ENCODE data around the gene CUX1.
"Not testable (repeated sequence)": the region's sequence is repeated elsewhere in the genome, so short reads cannot be mapped to it uniquely, and the experiment has no call there.

Gene CUX1

GRCh38 chr7:101917566-101917965, 100.1 kb downstream of the CUX1 start:
- no peak for DNase-seq (ENCODE audit: low read depth)

- no peak for DNase-seq (ENCODE audit: low read depth)
These were observed 101.0 kb downstream of the CUX1 start for GRCh38 chr7:101918426-101918825.

DNA sequence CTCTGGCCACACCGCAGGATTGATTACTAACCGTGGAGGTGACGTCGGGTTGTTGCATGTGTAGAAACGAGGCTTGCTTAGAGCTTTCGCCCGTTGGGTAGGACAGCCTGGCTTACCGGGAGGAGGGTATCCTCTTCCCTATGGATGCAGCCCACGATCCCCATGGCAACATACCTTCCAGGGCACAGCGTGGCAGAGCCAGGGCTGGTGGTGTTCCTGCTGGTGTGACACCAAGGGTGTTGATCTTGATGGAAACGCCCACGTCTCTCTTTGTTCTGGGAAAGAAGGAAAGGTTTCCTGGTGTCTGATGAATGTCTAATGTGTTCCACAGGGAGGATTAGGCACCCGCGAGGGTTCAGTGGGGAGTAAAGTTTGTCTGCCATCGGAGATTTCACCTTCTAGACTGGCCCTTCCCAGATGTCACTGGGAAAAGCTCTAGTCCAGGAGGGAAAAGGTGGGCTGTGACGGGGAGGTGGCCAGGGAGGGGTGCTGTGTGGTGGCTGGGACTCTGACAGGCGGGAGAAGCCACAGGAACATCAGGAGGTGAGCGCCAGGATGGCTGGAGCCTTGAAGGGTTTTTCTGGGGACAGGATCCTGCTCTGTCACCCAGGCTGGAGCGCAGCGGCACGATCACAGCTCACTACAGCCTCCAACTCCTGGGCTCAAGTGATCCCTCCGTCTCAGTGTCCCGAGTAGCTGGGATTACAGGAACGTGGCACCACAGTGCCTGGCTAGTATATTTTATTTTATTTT, 102.1 kb downstream of the CUX1 start:
- DNase-seq (ENCODE audit: low read depth): no peak

- no peak for DNase-seq (ENCODE audit: low read depth)
These were observed 103.6 kb downstream of the CUX1 start for GRCh38 chr7:101921061-101921460.

DNA sequence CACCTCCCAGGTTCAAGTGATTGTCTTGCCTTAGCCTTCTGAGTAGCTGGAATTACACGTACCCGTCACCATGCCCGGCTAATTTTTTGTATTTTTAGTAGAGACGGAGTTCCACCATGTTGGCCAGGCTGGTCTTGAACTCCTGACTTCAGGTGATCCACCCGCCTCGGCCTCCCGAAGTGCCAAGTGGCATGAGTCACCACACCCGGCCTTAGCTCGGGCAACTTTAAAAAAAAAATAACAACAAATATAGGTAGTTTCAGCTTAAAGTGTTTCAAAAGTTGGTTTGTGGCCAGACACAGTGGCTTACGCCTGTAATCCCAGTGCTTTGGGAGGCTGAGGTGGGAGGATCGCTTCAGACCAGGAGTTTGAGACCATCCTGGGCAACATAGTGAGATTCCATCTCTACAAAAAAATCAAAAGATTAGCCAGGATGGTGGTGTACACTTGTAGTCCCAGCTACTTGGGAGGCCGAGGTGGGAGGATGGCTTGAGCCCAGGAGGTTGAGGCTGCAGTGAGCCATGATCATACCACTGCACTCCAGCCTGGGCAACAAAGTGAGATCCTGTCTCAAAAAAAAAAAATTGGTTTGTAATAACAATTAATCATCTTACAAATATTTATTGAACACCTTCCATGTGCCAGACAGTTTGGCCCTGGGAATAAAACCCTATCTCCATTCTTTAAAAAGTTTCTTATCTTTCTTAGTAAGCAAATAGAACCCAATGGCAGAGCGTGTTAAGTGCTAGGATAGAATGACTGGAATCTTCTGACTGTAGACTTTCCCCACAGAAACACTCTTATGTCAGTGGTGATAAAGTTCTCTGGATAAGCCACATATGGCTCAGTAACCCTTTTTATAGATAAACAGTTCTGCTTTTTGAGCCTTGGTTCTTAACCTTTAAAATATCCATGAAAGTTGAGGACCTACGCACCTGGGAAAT, 104.4 kb downstream of the CUX1 start:
- DNase-seq (ENCODE audit: low read depth): not testable (repeated sequence)

DNA sequence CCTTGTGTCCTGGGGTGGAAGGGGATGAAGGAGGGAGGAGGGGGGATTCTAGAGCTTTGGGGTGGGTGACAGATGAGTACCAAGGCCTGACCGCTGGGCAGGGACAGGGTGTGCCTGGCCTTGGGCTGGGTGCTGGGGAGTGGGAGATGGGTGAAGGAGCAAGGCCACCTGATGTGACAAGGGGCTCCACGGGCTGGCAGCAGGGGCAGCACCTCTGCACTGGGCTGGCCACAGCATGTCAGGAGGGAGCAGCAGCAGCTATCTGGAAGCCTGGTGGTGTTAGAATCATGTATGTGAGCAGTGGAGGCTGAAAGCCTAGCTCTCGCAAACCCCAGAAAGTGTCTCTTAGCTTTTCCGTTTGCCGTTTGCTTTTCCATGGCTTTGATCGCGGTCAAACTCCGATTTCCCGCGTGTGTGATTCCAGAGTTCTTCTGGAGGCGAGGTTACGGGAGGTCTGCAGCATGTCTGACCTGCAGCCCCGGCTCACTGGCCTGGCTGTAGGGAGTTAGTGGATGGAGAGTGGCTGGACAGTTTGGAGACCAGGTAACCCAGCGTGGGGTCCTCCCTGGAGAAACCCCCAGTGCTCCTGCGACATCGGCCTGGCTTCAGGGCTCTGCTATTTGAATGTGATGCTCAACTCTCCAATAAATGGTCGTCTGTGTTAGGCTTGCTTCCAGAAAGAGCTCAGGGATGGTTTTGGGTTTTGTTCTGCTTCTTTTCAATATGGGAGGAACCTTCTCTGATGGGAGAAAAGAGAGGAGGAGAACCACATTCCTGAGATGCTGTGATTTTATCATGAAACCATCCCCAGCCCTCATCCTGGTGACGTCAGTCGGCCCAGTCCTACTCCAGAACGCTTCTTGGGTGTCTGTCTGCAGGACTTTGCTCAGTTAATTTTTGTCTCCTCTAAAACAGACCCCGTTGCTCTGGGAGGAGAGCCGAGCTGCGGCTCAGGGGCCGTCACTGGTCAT, 105.5 kb downstream of the CUX1 start:
- DNase-seq (ENCODE audit: low read depth): no peak

DNA sequence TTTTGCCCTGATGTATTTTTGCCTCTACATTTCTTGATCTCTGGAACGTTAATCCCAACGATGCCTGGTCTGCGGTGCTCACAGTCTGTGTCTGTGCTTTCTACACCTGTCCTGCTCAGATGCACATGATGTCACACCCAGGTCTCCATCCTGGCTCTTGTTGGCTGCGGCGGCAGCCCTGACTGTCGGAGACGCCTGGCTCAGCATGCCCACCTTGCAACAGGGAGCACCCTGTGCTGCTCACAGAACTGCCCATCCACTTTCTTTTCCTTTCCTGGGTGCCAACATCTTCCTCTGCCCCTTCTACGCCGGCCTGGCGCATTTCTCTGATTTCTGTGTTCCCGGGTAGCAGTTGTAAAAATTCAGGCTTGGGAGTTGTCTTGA, 106.2 kb downstream of the CUX1 start:
- DNase-seq (ENCODE audit: low read depth): no peak

GRCh38 chr7:101924171-101924570, 106.7 kb downstream of the CUX1 start:
- DNase-seq (ENCODE audit: low read depth): no peak

DNA sequence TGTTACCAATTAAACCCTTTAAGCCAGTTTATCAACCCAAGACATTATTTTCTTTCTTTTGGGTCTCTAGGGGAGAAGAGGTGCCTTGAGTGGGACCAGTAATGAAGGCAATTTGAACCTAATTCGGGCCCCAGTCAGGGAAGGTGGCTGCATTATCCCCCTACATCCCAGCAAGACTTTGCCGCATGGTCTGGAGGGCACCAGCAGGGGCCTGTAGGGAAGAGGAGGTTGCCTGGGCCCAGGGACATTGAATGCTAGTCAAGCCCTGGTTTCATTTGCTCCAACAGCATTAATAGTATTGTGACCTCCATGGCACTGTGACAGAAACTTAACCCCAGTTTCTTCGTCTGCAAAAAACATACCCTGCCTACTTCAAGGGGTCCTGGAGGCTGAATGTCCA, 108.8 kb downstream of the CUX1 start:
- DNase-seq (ENCODE audit: low read depth): no peak

GRCh38 chr7:101927389-101927788, 110.0 kb downstream of the CUX1 start:
- no peak for DNase-seq (ENCODE audit: low read depth)

DNA sequence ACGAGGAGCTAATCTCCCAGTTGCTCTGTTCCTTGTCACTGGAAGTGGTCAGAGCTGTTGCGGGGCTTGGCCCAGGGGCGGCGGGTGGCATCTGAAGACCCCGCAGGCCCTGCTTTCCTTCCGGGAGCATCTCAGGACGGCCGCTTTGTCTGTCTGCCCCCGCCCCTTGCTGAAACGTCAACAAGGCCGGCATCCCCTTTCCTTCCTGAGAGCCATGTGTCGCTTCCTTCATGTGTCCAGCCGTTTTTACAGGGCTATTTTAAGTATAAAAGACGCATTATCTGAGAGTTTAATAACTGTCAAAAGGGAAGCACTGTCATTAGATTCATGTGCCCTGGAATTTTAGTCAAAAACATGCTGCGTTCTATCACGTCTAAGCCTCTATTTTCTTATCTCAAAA, 110.4 kb downstream of the CUX1 start:
- DNase-seq (ENCODE audit: low read depth): no peak

DNA sequence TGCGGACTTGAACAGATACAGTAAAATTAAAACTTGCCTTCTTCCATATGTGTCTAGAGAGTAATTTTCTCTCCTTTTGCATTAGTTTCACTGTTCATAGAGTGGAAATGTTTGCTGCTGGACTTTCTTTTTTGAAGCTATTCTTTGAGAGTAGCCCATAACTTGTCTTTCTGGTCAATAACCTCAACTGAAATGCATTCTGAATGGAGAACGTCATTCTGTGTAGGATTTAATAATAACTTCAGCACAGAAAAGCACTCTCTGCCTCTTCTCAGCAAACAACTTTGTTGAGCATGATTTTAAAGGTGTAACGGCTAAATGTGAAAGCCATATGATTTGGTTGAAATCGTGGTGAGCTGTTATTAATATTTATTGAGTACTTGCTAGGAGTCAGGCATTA, 111.8 kb downstream of the CUX1 start:
- no peak for DNase-seq (ENCODE audit: low read depth)

DNA sequence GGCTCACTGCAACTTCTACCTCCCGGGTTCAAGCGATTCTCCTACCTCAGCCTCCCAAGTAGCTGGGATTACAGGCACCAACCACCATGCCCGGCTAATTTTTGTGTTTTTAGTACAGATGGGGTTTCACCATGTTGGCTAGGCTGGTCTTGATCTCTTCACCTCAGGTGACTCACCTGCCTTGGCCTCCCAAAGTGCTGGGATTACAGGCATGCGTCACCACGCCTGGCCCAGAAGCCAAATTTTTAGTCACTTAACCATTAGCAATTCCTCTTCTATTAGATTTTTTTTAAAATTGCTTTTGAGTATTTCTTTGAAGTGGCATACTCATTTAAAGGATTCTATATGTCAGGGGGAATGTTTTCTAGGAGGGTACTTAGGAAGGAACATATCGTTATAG, 112.5 kb downstream of the CUX1 start:
- not testable (repeated sequence) for DNase-seq (ENCODE audit: low read depth)

GRCh38 chr7:101932083-101932482, 114.7 kb downstream of the CUX1 start:
- no peak for DNase-seq (ENCODE audit: low read depth)

- no peak for DNase-seq (ENCODE audit: low read depth)
These were observed 115.6 kb downstream of the CUX1 start for GRCh38 chr7:101933028-101933427.

DNA sequence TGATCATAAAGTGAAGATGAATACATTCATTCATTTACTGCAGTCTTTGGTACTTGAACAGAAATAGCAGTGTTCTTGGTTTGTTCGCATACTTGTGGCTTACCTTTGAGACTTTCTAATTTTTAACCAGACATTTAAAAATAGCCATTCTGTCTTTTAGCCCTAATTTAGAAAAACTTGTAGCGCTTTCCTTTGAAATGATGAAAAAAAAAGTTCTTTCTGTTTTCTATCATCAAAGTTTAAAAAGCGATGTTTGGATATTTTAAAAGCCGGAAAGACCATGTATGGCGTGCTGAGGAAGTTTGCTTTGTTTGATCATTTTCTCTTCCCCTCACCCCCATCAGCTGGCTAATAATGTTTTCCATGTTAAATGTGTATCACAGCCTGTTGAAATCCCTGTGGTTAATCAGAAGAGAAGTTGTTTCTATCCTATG, 116.3 kb downstream of the CUX1 start:
- no peak for DNase-seq (ENCODE audit: low read depth)

DNA sequence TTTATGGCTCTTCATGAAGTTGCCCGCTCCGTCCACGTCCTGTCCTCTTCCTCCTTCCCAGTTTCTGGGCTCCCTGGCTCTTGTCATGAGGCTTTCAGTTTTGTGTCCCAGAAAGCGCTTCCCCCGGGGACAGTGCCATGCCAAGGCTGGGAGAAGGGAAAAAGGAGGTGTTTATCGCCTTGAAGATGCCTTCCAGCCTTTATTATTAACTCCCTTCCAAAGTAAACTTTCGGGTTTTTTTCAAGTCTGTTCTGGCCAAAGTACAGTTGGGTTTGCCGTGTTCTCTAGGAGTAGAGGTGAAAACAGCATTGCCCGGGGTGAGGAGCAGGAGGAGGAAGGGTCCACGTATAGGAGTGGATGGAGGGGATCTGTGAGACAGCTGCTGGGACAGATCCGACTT, 117.2 kb downstream of the CUX1 start:
- no peak for DNase-seq (ENCODE audit: low read depth)

DNA sequence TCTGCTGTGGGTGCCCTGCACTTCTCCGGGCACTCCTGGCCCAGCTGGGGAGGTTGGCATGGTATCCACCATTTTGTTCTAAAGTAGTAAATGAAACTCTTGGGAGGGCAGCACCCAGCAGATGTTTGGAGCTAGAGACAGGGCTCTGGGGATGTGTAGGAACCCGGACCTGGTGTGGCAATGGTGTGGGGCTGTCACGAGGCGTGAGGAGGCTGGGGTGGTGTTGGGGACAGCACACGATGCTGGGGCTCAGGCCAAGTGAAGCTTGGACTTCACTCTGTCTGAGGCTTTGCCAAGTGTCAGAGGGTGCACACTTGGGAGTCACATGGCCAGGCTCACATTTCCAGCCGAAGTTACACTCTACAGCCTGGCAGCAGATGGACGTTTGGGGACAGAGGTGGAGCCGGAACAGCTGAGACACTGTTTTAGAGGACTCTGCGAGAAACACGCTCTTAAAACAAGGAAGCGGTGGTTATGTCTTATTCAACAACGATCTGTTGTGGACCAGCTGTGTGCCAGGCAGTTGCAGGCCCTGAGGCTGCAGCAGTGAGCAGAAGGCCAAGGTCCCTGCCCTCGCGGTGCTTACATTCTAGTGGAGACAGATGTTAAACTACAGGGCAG, 118.2 kb downstream of the CUX1 start:
- no peak for DNase-seq (ENCODE audit: low read depth)

DNA sequence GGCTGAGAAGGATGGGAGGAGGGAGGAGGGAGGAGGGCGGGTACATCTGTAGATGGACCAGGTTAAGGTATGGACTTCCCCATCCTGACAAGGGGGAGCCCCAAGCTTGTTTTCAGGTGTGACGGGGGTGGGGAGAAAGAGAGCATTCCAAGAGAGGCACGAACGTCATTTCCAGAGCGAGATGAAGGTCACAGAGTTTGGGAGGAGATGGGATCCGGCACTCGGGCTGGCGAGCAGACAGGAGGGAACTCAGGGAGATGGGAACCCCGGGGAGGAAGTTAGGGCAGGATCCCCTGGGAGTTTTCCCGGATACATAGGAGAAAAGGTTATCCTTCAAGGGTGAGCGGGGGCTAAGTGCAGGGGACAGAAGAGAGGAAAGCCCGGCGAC, 118.8 kb downstream of the CUX1 start:
- no peak for DNase-seq (ENCODE audit: low read depth)

GRCh38 chr7:101936611-101937231, 119.3 kb downstream of the CUX1 start:
- no peak for DNase-seq (ENCODE audit: low read depth)
